ENCODE data around the gene CCHCR1. TPM values are rescaled to one million over a fixed set of nuclear protein-coding genes. Genes with fewer than 3 reads are reported as not detected.

CCHCR1 gene
- total and polyA plus RNA-seq, 9 of the 15 experiments (the other 6 are each of a cell fraction or from before 2014, with no cell fraction given) = 1.2 to 47.3 (median 32.0) TPM

DNA sequence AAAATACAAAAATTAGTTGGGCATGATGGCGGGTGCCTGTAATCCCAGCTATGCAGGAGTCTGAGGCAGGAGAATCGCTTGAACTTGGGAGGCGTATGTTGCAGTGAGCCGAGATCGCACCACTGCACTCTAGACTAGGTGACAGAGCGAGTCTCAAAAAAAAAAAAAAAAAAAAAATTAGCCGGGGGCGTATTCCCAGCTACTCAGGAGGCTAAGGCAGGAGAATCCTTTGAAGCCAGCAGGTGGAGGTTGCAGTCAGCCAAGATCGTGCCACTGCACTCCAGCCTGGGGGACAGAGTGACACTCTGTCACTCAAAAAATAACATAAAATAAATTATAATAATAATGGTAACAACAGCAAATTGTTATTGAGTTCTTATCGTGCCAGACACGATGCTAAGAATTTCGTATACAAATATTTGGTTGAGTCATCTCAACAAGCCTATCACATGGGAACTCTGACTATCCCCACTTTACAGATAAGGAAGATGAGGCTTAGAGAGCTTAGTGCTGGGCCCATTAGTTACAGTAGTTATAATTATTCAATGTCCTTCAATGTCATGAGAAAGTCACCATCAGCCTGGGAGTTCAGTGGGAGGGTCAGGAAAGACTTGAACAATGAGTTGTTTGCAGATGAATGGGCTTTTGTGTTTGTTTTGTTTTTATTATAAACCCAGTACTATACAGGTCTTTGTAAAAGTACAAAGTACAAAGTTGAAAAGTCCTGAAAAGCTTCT lies 64.7 kb downstream of the CCHCR1 start (continued):
- TF ChIP-seq, protein P1, sequence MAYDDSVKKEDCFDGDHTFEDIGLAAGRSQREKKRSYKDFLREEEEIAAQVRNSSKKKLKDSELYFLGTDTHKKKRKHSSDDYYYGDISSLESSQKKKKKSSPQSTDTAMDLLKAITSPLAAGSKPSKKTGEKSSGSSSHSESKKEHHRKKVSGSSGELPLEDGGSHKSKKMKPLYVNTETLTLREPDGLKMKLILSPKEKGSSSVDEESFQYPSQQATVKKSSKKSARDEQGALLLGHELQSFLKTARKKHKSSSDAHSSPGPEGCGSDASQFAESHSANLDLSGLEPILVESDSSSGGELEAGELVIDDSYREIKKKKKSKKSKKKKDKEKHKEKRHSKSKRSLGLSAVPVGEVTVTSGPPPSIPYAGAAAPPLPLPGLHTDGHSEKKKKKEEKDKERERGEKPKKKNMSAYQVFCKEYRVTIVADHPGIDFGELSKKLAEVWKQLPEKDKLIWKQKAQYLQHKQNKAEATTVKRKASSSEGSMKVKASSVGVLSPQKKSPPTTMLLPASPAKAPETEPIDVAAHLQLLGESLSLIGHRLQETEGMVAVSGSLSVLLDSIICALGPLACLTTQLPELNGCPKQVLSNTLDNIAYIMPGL (CRISPR knock-in tag; IDR thresholded peaks at IDR 0.05) = no peak
- TF ChIP-seq, protein P2, sequence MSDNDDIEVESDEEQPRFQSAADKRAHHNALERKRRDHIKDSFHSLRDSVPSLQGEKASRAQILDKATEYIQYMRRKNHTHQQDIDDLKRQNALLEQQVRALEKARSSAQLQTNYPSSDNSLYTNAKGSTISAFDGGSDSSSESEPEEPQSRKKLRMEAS (CRISPR knock-in tag; IDR thresholded peaks at IDR 0.05) = no peak
- no peak for TF ChIP-seq NFE2L1 (tag; IDR thresholded peaks at IDR 0.05; ENCODE audit: borderline replicate concordance, low read depth)
- TF ChIP-seq EGR1 (conservative IDR thresholded peaks at IDR 0.05) = peak; percentile 73
- TF ChIP-seq SMAD4 (CRISPR knock-in tag; conservative IDR thresholded peaks at IDR 0.05) = 0 out of 2 replicates have a peak, but pooled peaks have one; percentile 16
- no peak for TF ChIP-seq GTF2E2 (tag; IDR thresholded peaks at IDR 0.05)
- TF ChIP-seq KLF6 (CRISPR knock-in tag; IDR thresholded peaks at IDR 0.05; ENCODE audit: borderline replicate concordance) = no peak
- TF ChIP-seq, protein P3, sequence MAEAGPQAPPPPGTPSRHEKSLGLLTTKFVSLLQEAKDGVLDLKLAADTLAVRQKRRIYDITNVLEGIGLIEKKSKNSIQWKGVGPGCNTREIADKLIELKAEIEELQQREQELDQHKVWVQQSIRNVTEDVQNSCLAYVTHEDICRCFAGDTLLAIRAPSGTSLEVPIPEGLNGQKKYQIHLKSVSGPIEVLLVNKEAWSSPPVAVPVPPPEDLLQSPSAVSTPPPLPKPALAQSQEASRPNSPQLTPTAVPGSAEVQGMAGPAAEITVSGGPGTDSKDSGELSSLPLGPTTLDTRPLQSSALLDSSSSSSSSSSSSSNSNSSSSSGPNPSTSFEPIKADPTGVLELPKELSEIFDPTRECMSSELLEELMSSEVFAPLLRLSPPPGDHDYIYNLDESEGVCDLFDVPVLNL (CRISPR knock-in tag; IDR thresholded peaks at IDR 0.05; ENCODE audit: low read depth) = no peak
- TF ChIP-seq PHB2 (IDR thresholded peaks at IDR 0.05; ENCODE audit: low read depth) = no peak
- TF ChIP-seq, protein P4, sequence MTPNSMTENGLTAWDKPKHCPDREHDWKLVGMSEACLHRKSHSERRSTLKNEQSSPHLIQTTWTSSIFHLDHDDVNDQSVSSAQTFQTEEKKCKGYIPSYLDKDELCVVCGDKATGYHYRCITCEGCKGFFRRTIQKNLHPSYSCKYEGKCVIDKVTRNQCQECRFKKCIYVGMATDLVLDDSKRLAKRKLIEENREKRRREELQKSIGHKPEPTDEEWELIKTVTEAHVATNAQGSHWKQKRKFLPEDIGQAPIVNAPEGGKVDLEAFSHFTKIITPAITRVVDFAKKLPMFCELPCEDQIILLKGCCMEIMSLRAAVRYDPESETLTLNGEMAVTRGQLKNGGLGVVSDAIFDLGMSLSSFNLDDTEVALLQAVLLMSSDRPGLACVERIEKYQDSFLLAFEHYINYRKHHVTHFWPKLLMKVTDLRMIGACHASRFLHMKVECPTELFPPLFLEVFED (CRISPR knock-in tag; conservative IDR thresholded peaks at IDR 0.05) = no peak
- no peak for TF ChIP-seq SMARCE1 (IDR thresholded peaks at IDR 0.05)
- no peak for TF ChIP-seq RBM39 (optimal IDR thresholded peaks at IDR 0.05; ENCODE audit: low read depth, low read length)
- no peak for TF ChIP-seq HMGN3 (IDR thresholded peaks at IDR 0.05; ENCODE audit: borderline replicate concordance, extremely low read depth, insufficient read length, low read depth, low read length)
- no peak for TF ChIP-seq POLR2AphosphoS2 (IDR thresholded peaks at IDR 0.05; ENCODE audit: low read length)
- peak; percentile 63 for TF ChIP-seq DPF2 (IDR thresholded peaks at IDR 0.05)
- TF ChIP-seq, protein P5, sequence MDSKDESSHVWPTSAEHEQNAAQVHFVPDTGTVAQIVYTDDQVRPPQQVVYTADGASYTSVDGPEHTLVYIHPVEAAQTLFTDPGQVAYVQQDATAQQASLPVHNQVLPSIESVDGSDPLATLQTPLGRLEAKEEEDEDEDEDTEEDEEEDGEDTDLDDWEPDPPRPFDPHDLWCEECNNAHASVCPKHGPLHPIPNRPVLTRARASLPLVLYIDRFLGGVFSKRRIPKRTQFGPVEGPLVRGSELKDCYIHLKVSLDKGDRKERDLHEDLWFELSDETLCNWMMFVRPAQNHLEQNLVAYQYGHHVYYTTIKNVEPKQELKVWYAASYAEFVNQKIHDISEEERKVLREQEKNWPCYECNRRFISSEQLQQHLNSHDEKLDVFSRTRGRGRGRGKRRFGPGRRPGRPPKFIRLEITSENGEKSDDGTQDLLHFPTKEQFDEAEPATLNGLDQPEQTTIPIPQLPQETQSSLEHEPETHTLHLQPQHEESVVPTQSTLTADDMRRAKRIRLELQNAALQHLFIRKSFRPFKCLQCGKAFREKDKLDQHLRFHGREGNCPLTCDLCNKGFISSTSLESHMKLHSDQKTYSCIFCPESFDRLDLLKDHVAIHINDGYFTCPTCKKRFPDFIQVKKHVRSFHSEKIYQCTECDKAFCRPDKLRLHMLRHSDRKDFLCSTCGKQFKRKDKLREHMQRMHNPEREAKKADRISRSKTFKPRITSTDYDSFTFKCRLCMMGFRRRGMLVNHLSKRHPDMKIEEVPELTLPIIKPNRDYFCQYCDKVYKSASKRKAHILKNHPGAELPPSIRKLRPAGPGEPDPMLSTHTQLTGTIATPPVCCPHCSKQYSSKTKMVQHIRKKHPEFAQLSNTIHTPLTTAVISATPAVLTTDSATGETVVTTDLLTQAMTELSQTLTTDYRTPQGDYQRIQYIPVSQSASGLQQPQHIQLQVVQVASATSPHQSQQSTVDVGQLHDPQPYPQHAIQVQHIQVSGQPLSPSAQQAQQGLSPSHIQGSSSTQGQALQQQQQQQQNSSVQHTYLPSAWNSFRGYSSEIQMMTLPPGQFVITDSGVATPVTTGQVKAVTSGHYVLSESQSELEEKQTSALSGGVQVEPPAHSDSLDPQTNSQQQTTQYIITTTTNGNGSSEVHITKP (IDR thresholded peaks at IDR 0.05; ENCODE audit: partially characterized antibody) = peak; percentile 30
- no peak for TF ChIP-seq LEF1 (IDR thresholded peaks at IDR 0.05)
- TF ChIP-seq MEIS2 (IDR thresholded peaks at IDR 0.05; ENCODE audit: partially characterized antibody) = peak; percentile 11
- TF ChIP-seq SRSF1 (IDR thresholded peaks at IDR 0.05; ENCODE audit: low read depth, low read length) = no peak
